Measurements from ENCODE around the gene PGAP6.

The PGAP6 gene

DNA sequence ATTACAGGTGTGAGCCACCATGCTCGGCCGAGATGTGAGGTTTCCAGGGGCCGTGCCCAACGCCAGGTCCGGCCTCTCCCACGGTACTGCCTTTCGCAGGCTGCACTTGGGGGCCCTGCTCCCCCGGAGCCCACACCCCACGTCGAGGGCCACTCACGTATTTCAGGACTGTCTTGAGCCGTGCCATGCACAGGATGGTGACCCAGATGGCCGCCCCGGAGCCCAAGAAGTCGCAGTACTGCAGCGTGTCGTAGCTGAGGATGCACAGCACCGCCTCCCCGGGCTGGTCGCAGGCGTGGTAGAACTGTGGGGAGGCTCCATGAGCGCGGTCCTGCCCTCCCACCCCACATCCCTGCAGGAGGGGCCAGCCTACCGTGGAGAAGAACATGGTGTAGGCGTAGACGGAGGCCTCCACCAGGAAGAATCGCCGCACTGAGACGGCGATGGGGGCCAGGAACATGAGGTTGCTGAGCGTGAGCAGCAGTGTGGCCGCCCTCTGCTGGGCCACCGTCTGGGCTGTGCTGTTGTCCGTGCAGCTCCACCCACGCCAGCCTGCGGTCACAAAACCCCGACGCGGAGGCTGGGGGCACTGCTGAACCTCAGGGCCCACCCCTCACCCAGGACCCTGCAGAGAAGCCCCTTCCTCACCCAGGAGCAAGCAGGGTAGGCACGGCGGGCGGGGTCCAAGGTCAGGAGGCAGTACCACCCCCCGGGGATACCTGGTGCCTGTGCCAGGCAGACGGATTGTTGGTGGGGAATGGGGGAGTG lies 7.7 kb downstream of the PGAP6 start:
- Histone ChIP-seq H3K4me3 (ENCODE audit: low read depth, low read length) (no peak overlapping the region), H3K27me3 (replicated peaks) (no peaks in the 10 kb centered on the region), H3K27ac (no peak overlapping the region), H3K36me3 (replicated peaks) (peaks cover 36% of the 10 kb centered on the region)
- DNase-seq, result no peak
- TF ChIP-seq, protein P1, sequence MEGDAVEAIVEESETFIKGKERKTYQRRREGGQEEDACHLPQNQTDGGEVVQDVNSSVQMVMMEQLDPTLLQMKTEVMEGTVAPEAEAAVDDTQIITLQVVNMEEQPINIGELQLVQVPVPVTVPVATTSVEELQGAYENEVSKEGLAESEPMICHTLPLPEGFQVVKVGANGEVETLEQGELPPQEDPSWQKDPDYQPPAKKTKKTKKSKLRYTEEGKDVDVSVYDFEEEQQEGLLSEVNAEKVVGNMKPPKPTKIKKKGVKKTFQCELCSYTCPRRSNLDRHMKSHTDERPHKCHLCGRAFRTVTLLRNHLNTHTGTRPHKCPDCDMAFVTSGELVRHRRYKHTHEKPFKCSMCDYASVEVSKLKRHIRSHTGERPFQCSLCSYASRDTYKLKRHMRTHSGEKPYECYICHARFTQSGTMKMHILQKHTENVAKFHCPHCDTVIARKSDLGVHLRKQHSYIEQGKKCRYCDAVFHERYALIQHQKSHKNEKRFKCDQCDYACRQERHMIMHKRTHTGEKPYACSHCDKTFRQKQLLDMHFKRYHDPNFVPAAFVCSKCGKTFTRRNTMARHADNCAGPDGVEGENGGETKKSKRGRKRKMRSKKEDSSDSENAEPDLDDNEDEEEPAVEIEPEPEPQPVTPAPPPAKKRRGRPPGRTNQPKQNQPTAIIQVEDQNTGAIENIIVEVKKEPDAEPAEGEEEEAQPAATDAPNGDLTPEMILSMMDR (IDR thresholded peaks at IDR 0.05; ENCODE audit: low read depth, low read length, missing control alignments), result no peak
- in situ Hi-C loops (cut with HindIII; ENCODE audit: low pct_ligation_motif_present, low sequenced_read_pairs), result no loop called here

DNA sequence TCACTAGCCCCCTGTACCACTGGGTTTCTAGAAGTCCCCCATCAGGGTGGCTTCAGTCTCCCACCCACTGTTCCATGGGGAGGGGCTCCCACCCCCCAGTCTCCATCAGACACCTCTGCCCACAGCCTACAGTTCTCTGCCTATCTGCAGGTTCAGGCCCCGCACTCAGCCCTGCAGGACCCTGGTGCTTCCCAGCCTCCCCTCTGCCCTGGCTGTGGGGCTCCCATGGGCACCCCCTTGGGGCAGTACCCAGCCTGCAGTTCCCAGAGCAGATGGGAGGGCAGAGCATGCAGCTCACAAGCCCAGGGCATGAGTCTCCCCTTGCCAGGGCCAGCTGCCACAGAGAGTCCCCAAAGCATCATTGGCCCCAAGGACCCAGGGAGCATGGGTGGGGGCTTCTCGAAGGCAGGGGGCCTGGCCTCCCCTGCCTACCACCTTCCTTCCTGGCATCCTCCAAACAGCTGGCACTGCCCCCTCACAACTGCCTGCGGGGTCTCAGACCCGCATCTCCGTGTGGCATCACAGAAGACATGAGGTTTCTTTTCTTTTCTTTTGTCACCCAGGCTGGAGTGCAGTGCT lies 8.7 kb downstream of the PGAP6 start:
- no peak overlapping the region for H3K27ac ChIP-seq
- no peak overlapping the region for H3K4me3 ChIP-seq (ENCODE audit: low read depth, low read length)
- peaks cover 45% of the 10 kb centered on the region for H3K36me3 ChIP-seq (replicated peaks)
- DNase-seq, result no peak
- TF ChIP-seq, protein P1 (IDR thresholded peaks at IDR 0.05; ENCODE audit: low read depth, low read length, missing control alignments), result no peak
- no peaks in the 10 kb centered on the region for H3K27me3 ChIP-seq (replicated peaks)
- in situ Hi-C loops (cut with HindIII; ENCODE audit: low pct_ligation_motif_present, low sequenced_read_pairs), result no loop called here

DNA sequence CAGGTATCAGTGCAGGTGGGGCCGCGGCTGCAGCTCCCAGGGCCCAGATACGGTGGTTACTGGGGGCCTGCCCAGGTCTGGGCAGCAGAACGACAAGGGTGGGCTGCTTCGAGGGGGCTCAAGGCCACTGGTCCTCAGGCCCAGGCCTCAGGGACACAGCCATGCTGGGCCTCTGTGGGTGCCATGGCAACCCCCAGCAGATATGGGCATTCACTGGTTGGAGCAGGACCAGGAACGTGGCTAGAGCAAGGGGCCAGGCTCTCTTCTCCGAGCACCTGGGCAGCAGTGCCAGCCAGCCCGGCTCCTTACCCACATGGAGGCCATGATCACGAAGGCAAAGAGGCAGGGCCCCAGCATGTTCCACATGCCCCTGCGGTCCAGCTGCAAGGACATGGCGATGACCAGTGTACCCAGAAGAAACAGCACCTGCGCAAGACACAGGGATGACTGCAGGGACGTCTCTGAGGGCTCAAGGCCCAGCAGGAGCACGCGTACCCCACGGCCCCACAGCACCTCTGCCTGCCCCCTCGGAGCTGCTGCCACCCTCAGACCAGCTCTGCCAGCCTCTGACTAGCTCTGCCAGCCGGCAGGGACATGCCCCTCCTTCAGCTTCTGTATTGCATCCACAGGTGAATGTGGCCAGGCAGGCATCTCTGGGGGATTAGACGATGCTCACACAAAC lies 9.3 kb downstream of the PGAP6 start:
- Histone ChIP-seq H3K4me3 (ENCODE audit: low read depth, low read length) (no peak overlapping the region), H3K27ac (no peak overlapping the region), H3K36me3 (replicated peaks) (peaks cover 52% of the 10 kb centered on the region), H3K27me3 (replicated peaks) (no peaks in the 10 kb centered on the region)
- TF ChIP-seq, protein P1 (IDR thresholded peaks at IDR 0.05; ENCODE audit: low read depth, low read length, missing control alignments), result no peak
- no peak for DNase-seq
- in situ Hi-C loops (cut with HindIII; ENCODE audit: low pct_ligation_motif_present, low sequenced_read_pairs), result no loop called here

DNA sequence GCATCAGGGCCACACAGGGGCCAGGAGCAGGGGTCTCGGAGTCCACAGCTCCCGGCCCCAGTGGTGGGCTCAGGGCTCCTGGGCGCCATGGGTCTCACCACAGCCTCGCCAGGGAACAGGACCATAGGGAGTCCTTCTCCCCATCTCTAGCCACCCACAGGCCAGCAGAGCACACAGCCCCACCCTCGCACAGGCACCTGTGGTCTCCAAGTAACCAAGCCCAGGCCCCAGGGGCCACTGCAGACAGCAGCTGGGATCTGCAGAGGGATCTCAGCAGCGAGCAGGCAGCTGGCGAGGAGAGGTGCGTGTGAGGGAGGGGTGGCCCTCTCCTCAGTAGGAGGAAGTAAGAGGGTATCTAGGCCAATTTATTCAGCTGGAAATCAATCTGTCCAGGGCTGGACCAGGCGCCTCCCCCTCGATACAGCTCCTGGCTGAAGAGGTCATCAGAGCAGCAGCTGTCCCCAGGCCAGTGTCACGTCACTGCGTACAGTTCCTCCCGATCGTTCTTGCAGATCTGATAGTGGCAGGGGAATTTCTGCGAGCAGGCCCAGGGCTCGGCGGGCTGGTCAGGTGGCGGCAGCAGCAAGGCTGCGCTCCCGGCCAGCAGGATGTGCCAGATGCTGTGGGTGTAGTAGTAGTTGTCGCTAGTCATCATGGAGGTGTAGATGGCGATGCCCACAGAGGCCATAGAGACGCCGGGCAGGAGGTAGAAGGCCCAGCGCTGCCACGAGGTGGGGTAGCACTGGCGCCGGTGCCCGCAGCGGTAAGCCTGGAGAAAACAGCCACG lies 10.1 kb downstream of the PGAP6 start:
- no peaks in the 10 kb centered on the region for H3K27me3 ChIP-seq (replicated peaks)
- in situ Hi-C loops (cut with HindIII; ENCODE audit: low pct_ligation_motif_present, low sequenced_read_pairs), result no loop called here
- DNase-seq, result no peak
- peaks cover 51% of the 10 kb centered on the region for H3K36me3 ChIP-seq (replicated peaks)
- H3K27ac ChIP-seq, result no peak overlapping the region
- TF ChIP-seq, protein P1 (IDR thresholded peaks at IDR 0.05; ENCODE audit: low read depth, low read length, missing control alignments), result no peak
- H3K4me3 ChIP-seq (ENCODE audit: low read depth, low read length), result no peak overlapping the region

DNA sequence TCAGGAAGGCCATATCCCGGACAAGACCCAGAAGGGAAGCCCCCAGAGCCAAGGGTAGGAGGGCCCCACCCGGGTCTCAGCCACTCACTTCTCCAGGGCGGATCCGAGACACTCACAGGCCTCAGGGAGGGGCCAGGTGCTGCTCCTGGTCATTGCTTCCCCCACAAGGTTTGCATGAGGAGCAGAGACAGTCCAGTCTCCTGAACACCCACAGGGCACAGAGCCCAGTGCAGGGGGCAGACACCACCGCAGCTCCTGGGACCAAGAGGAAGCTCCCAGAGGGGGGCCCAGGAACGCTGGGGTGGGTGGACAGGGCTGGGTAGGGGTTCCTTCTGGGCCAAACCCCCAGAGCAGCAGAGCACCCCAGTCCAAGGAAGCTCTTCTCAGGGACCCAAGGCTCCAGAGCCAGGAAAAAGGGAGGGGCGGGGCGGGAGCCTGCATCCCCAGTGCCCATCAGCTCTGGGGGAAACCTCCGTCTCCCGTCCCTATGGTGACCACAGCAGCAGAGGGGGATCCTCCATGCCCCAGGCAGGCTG lies 10.7 kb downstream of the PGAP6 start:
- no peak for DNase-seq
- TF ChIP-seq, protein P1 (IDR thresholded peaks at IDR 0.05; ENCODE audit: low read depth, low read length, missing control alignments), result no peak
- in situ Hi-C loops (cut with HindIII; ENCODE audit: low pct_ligation_motif_present, low sequenced_read_pairs), result no loop called here
- peaks cover 48% of the 10 kb centered on the region for H3K36me3 ChIP-seq (replicated peaks)
- H3K27ac ChIP-seq, result no peak overlapping the region
- no peaks in the 10 kb centered on the region for H3K27me3 ChIP-seq (replicated peaks)
- H3K4me3 ChIP-seq (ENCODE audit: low read depth, low read length), result peak overlapping the region; percentile 48

Data from brain microvascular endothelial cell (primary cell).